Mesothelial cell of epicardium (in vitro differentiated cells): ENCODE results near the gene ANO2. TPM values are rescaled to one million over a fixed set of nuclear protein-coding genes. Genes with fewer than 3 reads are reported as not detected.

ENCODE experiments used
- DNase-seq, 2 experiments: peaks; one replicate each; pipeline ENCODE4 v3.0.0; 2021; ENCODE audit warnings: low spot score in 2 of 2; ENCODE audit not compliant: unreplicated experiment in 2 of 2
- H3K27ac Mint-ChIP-seq: 2 replicates; pipeline ENCODE4 v1.8.0; 2021; ENCODE audit warnings: mixed read lengths
- H3K27me3 Mint-ChIP-seq: 2 replicates; pipeline ENCODE4 v1.8.0; 2021; ENCODE audit warnings: low read depth, mixed read lengths
- H3K36me3 Mint-ChIP-seq: 2 replicates; pipeline ENCODE4 v1.8.0; 2021; ENCODE audit warnings: mixed read lengths
- H3K4me1 Mint-ChIP-seq: 2 replicates; pipeline ENCODE4 v1.8.0; 2021; ENCODE audit warnings: mixed read lengths
- H3K4me3 Mint-ChIP-seq: 2 replicates; pipeline ENCODE4 v1.8.0; 2021; ENCODE audit warnings: mild to moderate bottlenecking, moderate library complexity, mixed read lengths
- H3K9me3 Mint-ChIP-seq: 2 replicates; pipeline ENCODE4 v1.8.0; 2021; ENCODE audit warnings: mixed read lengths
- total RNA-seq: library from RNA; stranded (reverse); gene quantifications from 3 replicates; pipeline ENCODE4 v1.2.1, GENCODE V29; 2021
- TF ChIP-seq, protein P1 (sequence below): fragments of 200-600 bp; sonication (generic); IDR thresholded peaks from one replicate; pipeline ENCODE4 v1.5.0; 2021; ENCODE audit warnings: antibody characterized with exemption; ENCODE audit not compliant: unreplicated experiment

ANO2 gene
- total RNA-seq, 1 donor from 2014 or later = 6.3 TPM

DNA sequence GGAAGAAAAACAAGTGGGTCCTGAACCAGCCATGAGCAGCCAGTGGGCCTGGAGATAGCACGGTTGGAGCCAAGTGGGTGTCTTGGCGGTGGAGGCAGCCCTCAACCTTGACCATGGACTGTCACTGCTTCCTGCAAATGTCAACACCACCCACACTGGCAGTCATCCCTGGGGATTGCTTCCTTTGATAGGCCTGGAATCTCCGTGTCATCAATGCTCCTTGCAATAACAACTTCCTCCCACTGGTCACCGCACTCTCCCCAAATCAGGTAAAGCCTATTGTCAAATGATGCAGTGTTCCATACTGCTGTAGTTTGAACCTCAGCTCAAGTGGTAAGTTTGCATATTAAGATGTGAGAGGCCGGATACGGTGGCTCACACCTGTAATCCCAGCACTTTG is 384.0 kb downstream of the ANO2 start:
- DNase-seq = no peak
- H3K27ac Mint-ChIP-seq = no peak overlapping the region
- TF ChIP-seq, protein P1, sequence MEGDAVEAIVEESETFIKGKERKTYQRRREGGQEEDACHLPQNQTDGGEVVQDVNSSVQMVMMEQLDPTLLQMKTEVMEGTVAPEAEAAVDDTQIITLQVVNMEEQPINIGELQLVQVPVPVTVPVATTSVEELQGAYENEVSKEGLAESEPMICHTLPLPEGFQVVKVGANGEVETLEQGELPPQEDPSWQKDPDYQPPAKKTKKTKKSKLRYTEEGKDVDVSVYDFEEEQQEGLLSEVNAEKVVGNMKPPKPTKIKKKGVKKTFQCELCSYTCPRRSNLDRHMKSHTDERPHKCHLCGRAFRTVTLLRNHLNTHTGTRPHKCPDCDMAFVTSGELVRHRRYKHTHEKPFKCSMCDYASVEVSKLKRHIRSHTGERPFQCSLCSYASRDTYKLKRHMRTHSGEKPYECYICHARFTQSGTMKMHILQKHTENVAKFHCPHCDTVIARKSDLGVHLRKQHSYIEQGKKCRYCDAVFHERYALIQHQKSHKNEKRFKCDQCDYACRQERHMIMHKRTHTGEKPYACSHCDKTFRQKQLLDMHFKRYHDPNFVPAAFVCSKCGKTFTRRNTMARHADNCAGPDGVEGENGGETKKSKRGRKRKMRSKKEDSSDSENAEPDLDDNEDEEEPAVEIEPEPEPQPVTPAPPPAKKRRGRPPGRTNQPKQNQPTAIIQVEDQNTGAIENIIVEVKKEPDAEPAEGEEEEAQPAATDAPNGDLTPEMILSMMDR = no peak
- H3K9me3 Mint-ChIP-seq = no peaks in the 10 kb centered on the region
- H3K4me1 Mint-ChIP-seq = peaks cover 14% of the 10 kb centered on the region
- no peaks in the 10 kb centered on the region for H3K36me3 Mint-ChIP-seq
- H3K27me3 Mint-ChIP-seq = no peaks in the 10 kb centered on the region
- H3K4me3 Mint-ChIP-seq = no peak overlapping the region

DNA sequence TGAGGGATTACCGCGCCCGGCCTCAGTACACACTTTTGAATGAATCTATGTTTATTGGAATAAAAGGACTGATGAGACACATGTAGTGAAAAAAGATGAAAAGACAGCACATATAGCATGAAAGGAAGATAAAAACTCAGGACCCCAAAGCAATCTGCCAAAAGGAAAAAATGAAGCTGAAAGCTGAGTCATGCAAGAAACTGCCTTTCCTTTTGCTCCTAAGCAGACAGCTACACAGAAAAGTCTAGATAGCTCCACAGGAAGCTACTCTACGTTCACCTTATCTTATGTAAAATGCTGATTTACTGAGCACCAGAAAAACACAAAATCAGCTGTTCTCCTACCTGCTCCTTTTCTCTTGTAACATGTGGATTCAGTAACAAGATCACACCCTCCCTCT is 384.8 kb downstream of the ANO2 start:
- H3K27me3 Mint-ChIP-seq = no peaks in the 10 kb centered on the region
- no peak for DNase-seq
- peaks cover 14% of the 10 kb centered on the region for H3K4me1 Mint-ChIP-seq
- no peak overlapping the region for H3K4me3 Mint-ChIP-seq
- H3K27ac Mint-ChIP-seq = no peak overlapping the region
- no peaks in the 10 kb centered on the region for H3K36me3 Mint-ChIP-seq
- H3K9me3 Mint-ChIP-seq = no peaks in the 10 kb centered on the region
- TF ChIP-seq, protein P1 = no peak

DNA sequence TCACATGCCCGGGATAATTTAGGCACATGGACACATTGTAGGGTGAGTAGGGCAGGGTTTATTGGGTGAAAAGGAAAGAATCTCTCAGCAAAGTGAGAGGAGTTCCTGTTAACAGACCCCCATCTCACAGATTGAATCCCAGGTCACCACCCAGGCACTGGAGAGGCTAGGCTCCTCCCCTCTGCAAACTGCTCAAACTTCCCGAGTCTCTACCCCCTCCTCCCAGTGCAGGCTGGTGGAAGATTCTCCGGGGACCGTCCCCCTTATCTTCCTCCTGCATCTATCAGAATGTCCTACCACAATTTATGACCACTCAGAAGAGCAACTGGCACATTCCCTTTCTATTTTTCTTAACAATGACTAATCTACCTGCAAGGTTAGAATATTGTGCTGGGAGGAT is 387.2 kb downstream of the ANO2 start:
- H3K27ac Mint-ChIP-seq = no peak overlapping the region
- no peak for DNase-seq
- no peak overlapping the region for H3K4me3 Mint-ChIP-seq
- H3K4me1 Mint-ChIP-seq = peaks cover 14% of the 10 kb centered on the region
- H3K27me3 Mint-ChIP-seq = no peaks in the 10 kb centered on the region
- no peaks in the 10 kb centered on the region for H3K9me3 Mint-ChIP-seq
- TF ChIP-seq, protein P1 = no peak
- H3K36me3 Mint-ChIP-seq = no peaks in the 10 kb centered on the region

DNA sequence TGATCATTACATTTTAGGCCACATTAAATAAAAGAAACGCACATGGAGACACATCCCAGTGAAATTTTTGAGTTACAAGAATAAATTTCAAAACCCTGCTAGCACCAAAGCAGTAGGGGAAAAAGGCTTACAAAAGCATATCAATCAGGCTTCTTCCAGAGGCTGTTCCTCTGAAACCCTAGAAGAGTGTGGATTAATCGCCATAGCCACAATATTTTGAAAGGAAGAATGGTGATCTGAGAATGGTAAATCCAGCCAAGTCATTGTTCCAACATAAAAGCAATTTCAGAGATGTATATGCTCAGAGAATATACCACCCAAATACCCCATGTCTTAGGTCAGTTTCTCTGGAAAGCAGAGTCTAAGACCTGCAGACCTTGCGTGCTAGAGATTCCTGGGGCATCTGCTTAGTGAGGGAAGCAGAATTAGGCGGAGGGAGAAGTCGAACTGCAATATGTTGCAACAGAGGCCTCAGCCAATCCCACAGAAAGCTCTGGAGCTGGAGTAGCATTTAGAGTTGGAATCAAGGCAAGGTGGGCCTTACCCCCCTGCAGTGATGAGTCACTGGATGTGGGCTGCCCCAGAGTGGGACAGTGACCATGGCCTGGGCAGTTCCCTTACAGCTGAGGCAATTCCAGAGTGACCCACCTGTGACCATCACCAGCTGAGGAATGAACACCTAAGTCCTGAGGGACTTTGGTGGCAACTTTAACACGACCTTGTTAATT is 387.9 kb downstream of the ANO2 start:
- Mint-ChIP-seq H3K4me1 (peaks cover 14% of the 10 kb centered on the region), H3K9me3 (peaks cover 6% of the 10 kb centered on the region), H3K27me3 (peaks cover under 1% of the 10 kb centered on the region), H3K36me3 (no peaks in the 10 kb centered on the region), H3K4me3 (no peak overlapping the region), H3K27ac (no peak overlapping the region)
- no peak for DNase-seq
- TF ChIP-seq, protein P1 = no peak

DNA sequence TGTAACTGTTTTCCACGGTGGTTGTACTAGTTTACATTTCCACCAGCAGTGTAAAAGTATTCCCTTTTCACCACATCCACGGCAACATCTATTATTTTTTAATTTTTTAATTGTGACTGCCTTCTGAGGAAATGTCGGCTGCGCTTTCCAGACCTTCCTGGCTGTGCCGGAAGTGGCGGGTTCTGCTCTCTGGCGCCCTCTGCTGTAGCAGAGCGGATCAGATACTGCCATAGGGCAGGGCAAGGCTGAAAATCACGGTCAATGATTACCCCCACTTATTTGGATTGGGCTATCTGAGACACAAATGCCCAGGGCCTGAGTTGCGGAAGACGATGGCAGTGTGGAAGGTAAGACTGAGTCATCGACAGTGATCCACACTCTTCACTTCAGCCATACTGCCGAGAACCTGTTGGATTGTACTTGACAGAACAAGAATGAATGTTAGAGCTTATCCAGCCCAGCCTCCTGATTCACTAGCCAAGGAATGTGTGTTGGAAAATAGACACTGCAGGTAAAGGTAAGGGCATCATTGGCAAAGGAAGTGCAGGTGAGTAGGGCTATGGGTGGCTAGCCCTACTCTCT is 388.9 kb downstream of the ANO2 start:
- Mint-ChIP-seq H3K4me3 (no peak overlapping the region), H3K4me1 (peaks cover 14% of the 10 kb centered on the region), H3K27ac (no peak overlapping the region), H3K36me3 (no peaks in the 10 kb centered on the region), H3K9me3 (peaks cover 12% of the 10 kb centered on the region), H3K27me3 (peaks cover 2% of the 10 kb centered on the region)
- DNase-seq = no peak
- TF ChIP-seq, protein P1 = no peak
